SKM-1 (cell line): ENCODE results near the gene KCNA2.

ENCODE experiments used
- DNase-seq: peaks from one replicate; lab custom pipeline; 2025; ENCODE audit not compliant: unreplicated experiment; lab: John Stamatoyannopoulos, UW

Gene KCNA2

GRCh38 chr1:110572751-110573150, 33.4 kb downstream of the KCNA2 start:
- DNase-seq = no peak

GRCh38 chr1:110570901-110571300, 35.3 kb downstream of the KCNA2 start:
- DNase-seq = no peak

- no peak for DNase-seq
Observed at GRCh38 chr1:110570307-110570706, 35.9 kb downstream of the KCNA2 start.

GRCh38 chr1:110566836-110567235, 39.3 kb downstream of the KCNA2 start:
- no peak for DNase-seq

- DNase-seq = no peak
Observed at GRCh38 chr1:110565565-110565964, 40.6 kb downstream of the KCNA2 start.

- DNase-seq = no peak
Observed at GRCh38 chr1:110563089-110563488, 43.1 kb downstream of the KCNA2 start.

- no peak for DNase-seq
Observed at GRCh38 chr1:110561596-110561995, 44.6 kb downstream of the KCNA2 start.

GRCh38 chr1:110559157-110559556, 47.0 kb downstream of the KCNA2 start:
- no peak for DNase-seq

- DNase-seq = no peak
Observed at GRCh38 chr1:110557481-110557880, 48.7 kb downstream of the KCNA2 start.

GRCh38 chr1:110556471-110556807, 49.7 kb downstream of the KCNA2 start:
- DNase-seq = no peak

GRCh38 chr1:110555807-110556470, 50.2 kb downstream of the KCNA2 start:
- DNase-seq = no peak

- DNase-seq = no peak
Observed at GRCh38 chr1:110554871-110555801, 51.0 kb downstream of the KCNA2 start.

- no peak for DNase-seq
Observed at GRCh38 chr1:110551278-110551809, 54.8 kb downstream of the KCNA2 start.

GRCh38 chr1:110549831-110550230, 56.3 kb downstream of the KCNA2 start:
- no peak for DNase-seq

GRCh38 chr1:110548381-110548780, 57.8 kb downstream of the KCNA2 start:
- no peak for DNase-seq

- DNase-seq = no peak
Observed at GRCh38 chr1:110547017-110547416, 59.1 kb downstream of the KCNA2 start.

- DNase-seq = no peak
Observed at GRCh38 chr1:110545492-110545891, 60.7 kb downstream of the KCNA2 start.

GRCh38 chr1:110544753-110545152, 61.4 kb downstream of the KCNA2 start:
- no peak for DNase-seq
